Chondrocyte (in vitro differentiated cells): Measurements from ENCODE around the gene ABI3. TPM values are rescaled to one million over a fixed set of nuclear protein-coding genes. Genes with fewer than 3 reads are reported as not detected.

Experiments used
- DNase-seq: peaks from one replicate; pipeline ENCODE4 v3.0.0; 2021; ENCODE audit warnings: mixed read lengths, low spot score
- H3K27ac Mint-ChIP-seq: one replicate; pipeline ENCODE4 v1.8.0; 2021; ENCODE audit warnings: mild to moderate bottlenecking, moderate library complexity, mixed read lengths; ENCODE audit not compliant: unreplicated experiment
- H3K27me3 Mint-ChIP-seq: 2 replicates; pipeline ENCODE4 v1.8.0; 2021; ENCODE audit warnings: low read depth, mixed read lengths
- H3K36me3 Mint-ChIP-seq: 2 replicates; pipeline ENCODE4 v1.8.0; 2021; ENCODE audit warnings: low read depth, mixed read lengths
- H3K4me1 Mint-ChIP-seq: 2 replicates; pipeline ENCODE4 v1.8.0; 2021; ENCODE audit warnings: low read depth, mild to moderate bottlenecking, mixed read lengths
- H3K4me3 Mint-ChIP-seq: one replicate; pipeline ENCODE4 v1.8.0; 2021; ENCODE audit warnings: mild to moderate bottlenecking, moderate library complexity, mixed read lengths; ENCODE audit not compliant: unreplicated experiment
- H3K9me3 Mint-ChIP-seq: 2 replicates; pipeline ENCODE4 v1.8.0; 2021; ENCODE audit warnings: low read depth, mixed read lengths
- total RNA-seq: library from RNA; stranded (reverse); gene quantifications from 3 replicates; pipeline ENCODE4 v1.2.1, GENCODE V29; 2021
- TF ChIP-seq, protein P1 (sequence below): fragments of 200-600 bp; sonication (generic); IDR thresholded peaks from 2 replicates; pipeline ENCODE4 v1.5.0; 2021; ENCODE audit warnings: antibody characterized with exemption, mild to moderate bottlenecking, moderate library complexity

Gene ABI3
- total RNA-seq, 1 donor from 2014 or later, result not detected

GRCh38 chr17:49200423-49201083 lies 10.0 kb upstream of the ABI3 start:
- Mint-ChIP-seq H3K4me3 (no peak overlapping the region), H3K9me3 (no peaks in the 10 kb centered on the region), H3K4me1 (no peaks in the 10 kb centered on the region), H3K36me3 (no peaks in the 10 kb centered on the region), H3K27me3 (no peaks in the 10 kb centered on the region), H3K27ac (no peak overlapping the region)
- TF ChIP-seq, protein P1, sequence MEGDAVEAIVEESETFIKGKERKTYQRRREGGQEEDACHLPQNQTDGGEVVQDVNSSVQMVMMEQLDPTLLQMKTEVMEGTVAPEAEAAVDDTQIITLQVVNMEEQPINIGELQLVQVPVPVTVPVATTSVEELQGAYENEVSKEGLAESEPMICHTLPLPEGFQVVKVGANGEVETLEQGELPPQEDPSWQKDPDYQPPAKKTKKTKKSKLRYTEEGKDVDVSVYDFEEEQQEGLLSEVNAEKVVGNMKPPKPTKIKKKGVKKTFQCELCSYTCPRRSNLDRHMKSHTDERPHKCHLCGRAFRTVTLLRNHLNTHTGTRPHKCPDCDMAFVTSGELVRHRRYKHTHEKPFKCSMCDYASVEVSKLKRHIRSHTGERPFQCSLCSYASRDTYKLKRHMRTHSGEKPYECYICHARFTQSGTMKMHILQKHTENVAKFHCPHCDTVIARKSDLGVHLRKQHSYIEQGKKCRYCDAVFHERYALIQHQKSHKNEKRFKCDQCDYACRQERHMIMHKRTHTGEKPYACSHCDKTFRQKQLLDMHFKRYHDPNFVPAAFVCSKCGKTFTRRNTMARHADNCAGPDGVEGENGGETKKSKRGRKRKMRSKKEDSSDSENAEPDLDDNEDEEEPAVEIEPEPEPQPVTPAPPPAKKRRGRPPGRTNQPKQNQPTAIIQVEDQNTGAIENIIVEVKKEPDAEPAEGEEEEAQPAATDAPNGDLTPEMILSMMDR, result no peak
- no peak for DNase-seq

DNA sequence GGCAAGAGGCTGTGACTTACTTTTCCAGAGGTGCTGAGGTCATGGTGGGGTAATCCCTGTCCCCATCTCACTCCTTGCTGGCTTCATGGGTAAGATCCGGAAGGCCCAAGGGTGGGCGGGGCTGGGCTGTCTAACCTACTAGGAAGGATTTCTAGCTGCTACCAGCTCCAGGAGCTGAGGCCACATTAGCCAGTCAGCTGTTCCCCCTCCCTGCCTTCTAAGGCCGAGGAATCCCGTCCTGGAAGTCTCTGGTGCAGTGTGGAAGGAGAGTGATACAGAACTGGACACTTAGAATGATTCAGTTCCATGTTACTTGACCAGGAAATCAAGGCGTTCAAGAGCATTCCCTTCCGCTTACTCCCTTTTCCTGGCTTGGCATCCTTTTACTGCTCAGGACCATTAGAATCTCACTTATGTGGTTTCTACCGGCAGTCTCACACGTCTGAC lies 9.0 kb upstream of the ABI3 start:
- H3K36me3 Mint-ChIP-seq, result no peaks in the 10 kb centered on the region
- TF ChIP-seq, protein P1, result no peak
- no peaks in the 10 kb centered on the region for H3K4me1 Mint-ChIP-seq
- no peaks in the 10 kb centered on the region for H3K9me3 Mint-ChIP-seq
- DNase-seq, result no peak
- no peaks in the 10 kb centered on the region for H3K27me3 Mint-ChIP-seq
- no peak overlapping the region for H3K27ac Mint-ChIP-seq
- H3K4me3 Mint-ChIP-seq, result no peak overlapping the region

DNA sequence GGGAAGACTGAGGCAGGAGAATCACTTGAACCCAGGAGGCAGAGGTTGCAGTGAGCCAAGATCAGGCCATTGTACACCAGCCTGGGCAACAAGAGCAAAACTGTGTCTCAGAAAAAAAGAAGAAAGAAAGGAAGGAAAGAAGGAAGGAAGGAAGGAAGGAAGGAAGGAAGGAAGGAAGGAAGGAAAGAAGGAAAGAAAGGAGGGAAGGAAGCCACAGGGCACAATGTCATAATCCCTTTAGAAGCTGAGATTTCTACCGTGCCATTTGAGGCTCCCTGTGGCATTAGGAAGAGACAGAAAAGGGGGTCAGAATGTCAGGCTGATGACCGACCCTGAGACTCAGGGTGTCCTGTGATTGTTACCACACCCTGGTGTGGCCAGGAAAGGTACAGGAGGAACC lies 6.7 kb upstream of the ABI3 start:
- DNase-seq, result no peak
- Mint-ChIP-seq H3K4me3 (no peak overlapping the region), H3K36me3 (no peaks in the 10 kb centered on the region), H3K27me3 (peaks cover 2% of the 10 kb centered on the region), H3K9me3 (no peaks in the 10 kb centered on the region), H3K4me1 (no peaks in the 10 kb centered on the region), H3K27ac (no peak overlapping the region)
- TF ChIP-seq, protein P1, result no peak

GRCh38 chr17:49204516-49204915 lies 6.0 kb upstream of the ABI3 start:
- no peaks in the 10 kb centered on the region for H3K4me1 Mint-ChIP-seq
- no peaks in the 10 kb centered on the region for H3K36me3 Mint-ChIP-seq
- DNase-seq, result no peak
- no peak overlapping the region for H3K27ac Mint-ChIP-seq
- H3K9me3 Mint-ChIP-seq, result no peaks in the 10 kb centered on the region
- peaks cover 4% of the 10 kb centered on the region for H3K27me3 Mint-ChIP-seq
- H3K4me3 Mint-ChIP-seq, result no peak overlapping the region
- TF ChIP-seq, protein P1, result no peak

DNA sequence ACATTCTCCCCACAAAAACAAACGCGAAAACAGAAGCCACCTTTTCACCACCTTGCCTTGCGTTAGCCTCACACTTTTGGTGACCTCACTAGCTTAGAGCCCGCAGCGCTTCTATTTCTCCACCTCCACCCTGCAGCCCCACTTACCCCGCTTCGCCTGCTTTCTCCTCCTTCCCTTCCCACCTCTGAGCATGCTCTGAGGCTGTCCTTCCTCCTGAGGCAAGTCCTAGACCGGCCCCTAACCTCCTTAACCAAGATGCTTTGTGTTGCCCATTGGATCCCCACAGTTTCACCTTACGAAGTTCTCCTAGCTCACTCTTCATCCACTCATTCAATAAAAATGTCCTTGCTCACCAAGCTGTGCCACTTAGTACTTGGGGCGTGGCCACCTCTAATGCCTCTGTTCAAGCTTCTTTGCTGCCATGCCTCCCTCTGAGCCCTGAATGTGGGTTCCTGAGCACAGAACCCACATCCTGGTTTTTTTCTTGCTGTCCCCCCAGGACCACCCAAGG lies 1.4 kb upstream of the ABI3 start:
- DNase-seq, result no peak
- Mint-ChIP-seq H3K36me3 (no peaks in the 10 kb centered on the region), H3K9me3 (no peaks in the 10 kb centered on the region), H3K27ac (no peak overlapping the region), H3K4me1 (peaks cover 10% of the 10 kb centered on the region), H3K4me3 (no peak overlapping the region), H3K27me3 (peaks cover 8% of the 10 kb centered on the region)
- TF ChIP-seq, protein P1, result no peak
